ENCODE measurements around the gene CLDN4. TPM values are rescaled to one million over a fixed set of nuclear protein-coding genes. Genes with fewer than 3 reads are reported as not detected.

CLDN4 gene
- total RNA-seq, 4 donors from 2014 or later, result 0.42 to 2.0 (median 0.66) TPM; not detected in 1

GRCh38 chr7:73799282-73800141, 31.3 kb upstream of the CLDN4 start:
- H3K4me3 ChIP-seq, result no peak overlapping the region
- no peaks in the 10 kb centered on the region for H3K4me1 ChIP-seq
- no peaks in the 10 kb centered on the region for H3K36me3 ChIP-seq
- no peaks in the 10 kb centered on the region for H3K9me3 ChIP-seq
- H3K27ac ChIP-seq, result no peak overlapping the region
- no peak for TF ChIP-seq EP300 (IDR thresholded peaks at IDR 0.05)
- TF ChIP-seq CTCF (IDR thresholded peaks at IDR 0.05), result no peak
- no peak for TF ChIP-seq POLR2A (IDR thresholded peaks at IDR 0.05)
- no peaks in the 10 kb centered on the region for H3K27me3 ChIP-seq
- DNase-seq (ENCODE audit: low spot score in 2 of 2), result no peak
- WGBS, 2 donors, result 60 to 64% methylated on average over 10 of the region's 10 CpGs

GRCh38 chr7:73801577-73801976, 29.2 kb upstream of the CLDN4 start:
- Histone ChIP-seq H3K9me3 (no peaks in the 10 kb centered on the region), H3K4me3 (no peak overlapping the region), H3K27me3 (no peaks in the 10 kb centered on the region), H3K36me3 (no peaks in the 10 kb centered on the region), H3K27ac (no peak overlapping the region), H3K4me1 (no peaks in the 10 kb centered on the region)
- TF ChIP-seq EP300 (IDR thresholded peaks at IDR 0.05) (no peak), CTCF (IDR thresholded peaks at IDR 0.05) (no peak), POLR2A (IDR thresholded peaks at IDR 0.05) (no peak)
- no peak for DNase-seq (ENCODE audit: low spot score in 2 of 2)
- 53 to 66% methylated on average over 1 of the region's 1 CpG for WGBS, 2 donors

- Histone ChIP-seq H3K4me3 (no peak overlapping the region), H3K36me3 (no peaks in the 10 kb centered on the region), H3K27me3 (no peaks in the 10 kb centered on the region), H3K4me1 (no peaks in the 10 kb centered on the region), H3K27ac (no peak overlapping the region), H3K9me3 (no peaks in the 10 kb centered on the region)
- TF ChIP-seq EP300 (IDR thresholded peaks at IDR 0.05), result no peak
- 64 to 70% methylated on average over 4 of the region's 4 CpGs for WGBS, 2 donors
- no peak for DNase-seq (ENCODE audit: low spot score in 2 of 2)
Observed at GRCh38 chr7:73802459-73802858, 28.3 kb upstream of the CLDN4 start.

GRCh38 chr7:73809467-73809951, 21.3 kb upstream of the CLDN4 start:
- H3K36me3 ChIP-seq, result no peaks in the 10 kb centered on the region
- peaks cover 0 to 13% of the 10 kb centered on the region in 2 donors for H3K27me3 ChIP-seq
- no peak for DNase-seq (ENCODE audit: low spot score in 2 of 2)
- H3K4me3 ChIP-seq, result no peak overlapping the region
- no peak overlapping the region for H3K27ac ChIP-seq
- no peaks in the 10 kb centered on the region for H3K4me1 ChIP-seq
- no peak for TF ChIP-seq POLR2A (IDR thresholded peaks at IDR 0.05)
- no peak for TF ChIP-seq EP300 (IDR thresholded peaks at IDR 0.05)
- no peak for TF ChIP-seq CTCF (IDR thresholded peaks at IDR 0.05)
- H3K9me3 ChIP-seq, result peaks cover 0 to 13% (median 0%) of the 10 kb centered on the region in 4 donors
- 68 to 78% methylated on average over 13 to 21 of the region's 21 CpGs for WGBS, 2 donors

GRCh38 chr7:73810998-73811360, 19.8 kb upstream of the CLDN4 start:
- peaks cover 0 to 13% of the 10 kb centered on the region in 2 donors for H3K27me3 ChIP-seq
- no peak overlapping the region for H3K27ac ChIP-seq
- H3K9me3 ChIP-seq, result peaks cover 0 to 13% (median 0%) of the 10 kb centered on the region in 4 donors
- WGBS, 2 donors, result 47 to 68% methylated on average over 3 of the region's 4 CpGs
- H3K4me3 ChIP-seq, result no peak overlapping the region
- no peaks in the 10 kb centered on the region for H3K36me3 ChIP-seq
- H3K4me1 ChIP-seq, result no peaks in the 10 kb centered on the region
- DNase-seq (ENCODE audit: low spot score in 2 of 2), result no peak
- no peak for TF ChIP-seq EP300 (IDR thresholded peaks at IDR 0.05)
- no peak for TF ChIP-seq CTCF (IDR thresholded peaks at IDR 0.05)
- TF ChIP-seq POLR2A (IDR thresholded peaks at IDR 0.05), result no peak
